Measurements from ENCODE around the gene POLR2L.
A peak's percentile ranks its signal among the peaks of the same experiment; 100 is the strongest.

POLR2L gene

GRCh38 chr11:826227-826621 is 16.1 kb downstream of the POLR2L start:
- no peak for DNase-seq (ENCODE audit: low spot score)

- no peak for DNase-seq (ENCODE audit: low spot score)
Observed at GRCh38 chr11:825366-826226, 16.7 kb downstream of the POLR2L start.

- DNase-seq (ENCODE audit: low spot score) = no peak
Observed at GRCh38 chr11:824942-825341, 17.4 kb downstream of the POLR2L start.

- DNase-seq (ENCODE audit: low spot score) = no peak
Observed at GRCh38 chr11:824292-824880, 17.9 kb downstream of the POLR2L start.

GRCh38 chr11:823441-824291 is 18.7 kb downstream of the POLR2L start:
- DNase-seq (ENCODE audit: low spot score) = no peak

GRCh38 chr11:821512-822371 is 20.6 kb downstream of the POLR2L start:
- no peak for DNase-seq (ENCODE audit: low spot score)

GRCh38 chr11:820655-821511 is 21.4 kb downstream of the POLR2L start:
- no peak for DNase-seq (ENCODE audit: low spot score)

- peak; percentile 94 for DNase-seq (ENCODE audit: low spot score)
Observed at GRCh38 chr11:819943-820649, 22.2 kb downstream of the POLR2L start.

GRCh38 chr11:819129-819931 is 23.0 kb downstream of the POLR2L start:
- DNase-seq (ENCODE audit: low spot score) = peak; percentile 82

- peak; percentile 41 for DNase-seq (ENCODE audit: low spot score)
Observed at GRCh38 chr11:818396-819128, 23.8 kb downstream of the POLR2L start, which contains the start of gene PNPLA2. Gene PNPLA2, plus strand, starts transcription at chr11:818914. Its CDS starts 805 bp downstream, at chr11:819719.

- no peak for DNase-seq (ENCODE audit: low spot score)
Observed at GRCh38 chr11:816433-816779, 25.9 kb downstream of the POLR2L start.

- DNase-seq (ENCODE audit: low spot score) = no peak
Observed at GRCh38 chr11:815675-816432, 26.5 kb downstream of the POLR2L start.

GRCh38 chr11:813456-814096 is 28.8 kb downstream of the POLR2L start:
- DNase-seq (ENCODE audit: low spot score) = no peak

- no peak for DNase-seq (ENCODE audit: low spot score)
Observed at GRCh38 chr11:813072-813455, 29.3 kb downstream of the POLR2L start.

- no peak for DNase-seq (ENCODE audit: low spot score)
Observed at GRCh38 chr11:812390-812789, 29.9 kb downstream of the POLR2L start.

GRCh38 chr11:811446-812245 is 30.7 kb downstream of the POLR2L start:
- no peak for DNase-seq (ENCODE audit: low spot score)
